ENCODE measurements around the gene GPRC5A.

The GPRC5A gene

DNA sequence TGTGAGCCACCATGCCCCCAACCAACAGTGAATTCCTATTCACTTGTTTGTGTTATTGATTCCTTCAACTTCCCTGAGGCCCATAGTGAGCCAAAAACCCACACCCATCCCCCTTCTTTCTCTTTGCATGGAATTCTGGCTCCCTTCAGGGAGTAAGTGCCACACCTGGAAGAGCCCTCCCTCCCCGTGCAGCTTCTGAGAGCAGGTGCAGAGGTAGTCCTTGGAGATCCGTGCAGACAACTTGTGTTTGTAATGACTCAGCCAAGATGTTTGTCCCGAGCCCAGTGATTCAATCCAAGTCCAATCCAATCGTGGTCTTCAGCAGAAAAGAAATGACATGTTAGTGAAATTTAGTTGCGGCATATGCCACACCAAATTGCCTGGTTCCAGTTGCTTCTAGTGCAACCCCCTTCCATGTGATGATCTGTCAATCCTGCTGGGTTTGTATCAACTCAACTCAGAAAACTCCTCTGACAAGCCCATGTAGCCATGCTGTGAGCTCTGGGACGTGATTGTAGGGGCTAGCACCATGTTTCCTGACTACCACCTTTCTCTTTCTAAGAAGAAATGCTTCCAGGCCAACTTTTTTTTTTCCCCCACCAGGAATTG, 27.5 kb downstream of the GPRC5A start:
- H3K27ac ChIP-seq (ENCODE audit: insufficient read depth in 1 of 2, low read depth in 1 of 2, low read length in 2 of 2, poor library complexity in 1 of 2, severe bottlenecking in 2 of 2) = no peak overlapping the region
- peaks cover 0 to 11% (median 7%) of the 10 kb centered on the region in 4 experiments for H3K4me1 ChIP-seq (ENCODE audit: control extremely low read depth in 1 of 4, control insufficient read depth in 4 of 4, insufficient read depth in 4 of 4, low read length in 3 of 4)
- H3K27me3 ChIP-seq (replicated peaks in 2 of 5; ENCODE audit: control insufficient read depth in 4 of 5, insufficient read depth in 5 of 5, low read length in 4 of 5) = no peaks in the 10 kb centered on the region
- ChIA-PET POLR2A (no interaction called here), CTCF (interaction anchor here (0.9 to 10.1 kb wide), 3 partner anchors 59 to 294 kb away, joined by 3 to 174 read pairs (median 4); no protein-coding TSS in a partner anchor)
- no peak for DNase-seq
- WGBS (ENCODE audit: insufficient coverage) = 86% methylated on average over 6 of the region's 6 CpGs
- H3K36me3 ChIP-seq (ENCODE audit: control insufficient read depth in 4 of 4, insufficient read depth in 4 of 4, low read length in 3 of 4) = no peaks in the 10 kb centered on the region
- H3K9me3 ChIP-seq (ENCODE audit: control extremely low read depth in 1 of 5, control insufficient read depth in 4 of 5, insufficient read depth in 2 of 5, low read depth in 1 of 5, low read length in 4 of 5) = no peaks in the 10 kb centered on the region
- H3K4me3 ChIP-seq (ENCODE audit: control insufficient read depth in 1 of 7, extremely low read depth in 1 of 7, insufficient read depth in 4 of 7, low read depth in 2 of 7, low read length in 6 of 7) = no peak overlapping the region

GRCh38 chr12:12919666-12920435, 28.5 kb downstream of the GPRC5A start:
- no peak for DNase-seq
- Histone ChIP-seq H3K4me3 (ENCODE audit: control insufficient read depth in 1 of 7, extremely low read depth in 1 of 7, insufficient read depth in 4 of 7, low read depth in 2 of 7, low read length in 6 of 7) (no peak overlapping the region), H3K9me3 (ENCODE audit: control extremely low read depth in 1 of 5, control insufficient read depth in 4 of 5, insufficient read depth in 2 of 5, low read depth in 1 of 5, low read length in 4 of 5) (no peaks in the 10 kb centered on the region), H3K27me3 (replicated peaks in 2 of 5; ENCODE audit: control insufficient read depth in 4 of 5, insufficient read depth in 5 of 5, low read length in 4 of 5) (no peaks in the 10 kb centered on the region), H3K36me3 (ENCODE audit: control insufficient read depth in 4 of 4, insufficient read depth in 4 of 4, low read length in 3 of 4) (no peaks in the 10 kb centered on the region), H3K4me1 (ENCODE audit: control extremely low read depth in 1 of 4, control insufficient read depth in 4 of 4, insufficient read depth in 4 of 4, low read length in 3 of 4) (peaks cover 0 to 11% (median 7%) of the 10 kb centered on the region in 4 experiments), H3K27ac (ENCODE audit: insufficient read depth in 1 of 2, low read depth in 1 of 2, low read length in 2 of 2, poor library complexity in 1 of 2, severe bottlenecking in 2 of 2) (no peak overlapping the region)
- ChIA-PET POLR2A (no interaction called here), CTCF (interaction anchor here (0.8 to 10.1 kb wide), 2 partner anchors 63 to 293 kb away, joined by 3 to 174 read pairs; no protein-coding TSS in a partner anchor)
- 100% methylated on average over 2 of the region's 5 CpGs for WGBS (ENCODE audit: insufficient coverage)

- Histone ChIP-seq H3K36me3 (ENCODE audit: control insufficient read depth in 4 of 4, insufficient read depth in 4 of 4, low read length in 3 of 4) (no peaks in the 10 kb centered on the region), H3K4me3 (ENCODE audit: control insufficient read depth in 1 of 7, extremely low read depth in 1 of 7, insufficient read depth in 4 of 7, low read depth in 2 of 7, low read length in 6 of 7) (no peak overlapping the region), H3K27ac (ENCODE audit: insufficient read depth in 1 of 2, low read depth in 1 of 2, low read length in 2 of 2, poor library complexity in 1 of 2, severe bottlenecking in 2 of 2) (no peak overlapping the region), H3K27me3 (replicated peaks in 2 of 5; ENCODE audit: control insufficient read depth in 4 of 5, insufficient read depth in 5 of 5, low read length in 4 of 5) (no peaks in the 10 kb centered on the region), H3K4me1 (ENCODE audit: control extremely low read depth in 1 of 4, control insufficient read depth in 4 of 4, insufficient read depth in 4 of 4, low read length in 3 of 4) (peaks cover 0 to under 1% (median 0%) of the 10 kb centered on the region in 4 experiments), H3K9me3 (ENCODE audit: control extremely low read depth in 1 of 5, control insufficient read depth in 4 of 5, insufficient read depth in 2 of 5, low read depth in 1 of 5, low read length in 4 of 5) (no peaks in the 10 kb centered on the region)
- DNase-seq = peak in 2 of 3 donors; percentile 24 to 33
- ChIA-PET POLR2A (no interaction called here), CTCF (interaction anchor here (0.7 to 10.1 kb wide), 2 partner anchors 87 to 290 kb away, joined by 3 to 174 read pairs; no protein-coding TSS in a partner anchor)
- 82% methylated on average over 5 of the region's 6 CpGs for WGBS (ENCODE audit: insufficient coverage)
These were observed 30.8 kb downstream of the GPRC5A start for GRCh38 chr12:12922191-12922616.

- no peaks in the 10 kb centered on the region for H3K4me1 ChIP-seq (ENCODE audit: control extremely low read depth in 1 of 4, control insufficient read depth in 4 of 4, insufficient read depth in 4 of 4, low read length in 3 of 4)
- 100% methylated on average over 2 of the region's 7 CpGs for WGBS (ENCODE audit: insufficient coverage)
- no peak overlapping the region for H3K27ac ChIP-seq (ENCODE audit: insufficient read depth in 1 of 2, low read depth in 1 of 2, low read length in 2 of 2, poor library complexity in 1 of 2, severe bottlenecking in 2 of 2)
- H3K27me3 ChIP-seq (replicated peaks in 2 of 5; ENCODE audit: control insufficient read depth in 4 of 5, insufficient read depth in 5 of 5, low read length in 4 of 5) = no peaks in the 10 kb centered on the region
- DNase-seq = no peak
- H3K36me3 ChIP-seq (ENCODE audit: control insufficient read depth in 4 of 4, insufficient read depth in 4 of 4, low read length in 3 of 4) = no peaks in the 10 kb centered on the region
- H3K9me3 ChIP-seq (ENCODE audit: control extremely low read depth in 1 of 5, control insufficient read depth in 4 of 5, insufficient read depth in 2 of 5, low read depth in 1 of 5, low read length in 4 of 5) = no peaks in the 10 kb centered on the region
- ChIA-PET POLR2A (no interaction called here), CTCF (no interaction called here)
- no peak overlapping the region for H3K4me3 ChIP-seq (ENCODE audit: control insufficient read depth in 1 of 7, extremely low read depth in 1 of 7, insufficient read depth in 4 of 7, low read depth in 2 of 7, low read length in 6 of 7)
These were observed 31.6 kb downstream of the GPRC5A start for GRCh38 chr12:12922978-12923377.

DNA sequence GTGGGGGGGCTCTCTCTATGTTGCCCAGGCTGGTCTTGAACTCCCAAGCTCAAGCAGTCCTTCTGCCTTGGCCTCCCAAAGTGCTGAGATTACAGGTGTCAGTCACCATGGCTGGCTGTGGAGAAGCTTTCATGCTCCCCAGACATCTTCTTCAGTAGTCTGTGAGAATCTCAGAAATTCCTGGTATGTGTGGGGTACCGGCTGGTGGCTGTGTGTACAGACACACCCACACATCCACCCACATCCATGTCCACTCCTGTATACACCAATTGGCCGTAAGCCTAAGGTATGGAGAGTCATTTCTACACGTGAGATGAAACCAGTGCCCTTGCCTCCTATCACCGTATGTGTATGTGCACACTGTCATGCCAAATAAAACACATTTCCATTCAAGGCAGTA, 32.8 kb downstream of the GPRC5A start:
- POLR2A ChIA-PET = no interaction called here
- WGBS (ENCODE audit: insufficient coverage) = 100% methylated on average over 3 of the region's 4 CpGs
- H3K4me1 ChIP-seq (ENCODE audit: control extremely low read depth in 1 of 4, control insufficient read depth in 4 of 4, insufficient read depth in 4 of 4, low read length in 3 of 4) = no peaks in the 10 kb centered on the region
- no peaks in the 10 kb centered on the region for H3K36me3 ChIP-seq (ENCODE audit: control insufficient read depth in 4 of 4, insufficient read depth in 4 of 4, low read length in 3 of 4)
- no peak overlapping the region for H3K27ac ChIP-seq (ENCODE audit: insufficient read depth in 1 of 2, low read depth in 1 of 2, low read length in 2 of 2, poor library complexity in 1 of 2, severe bottlenecking in 2 of 2)
- H3K27me3 ChIP-seq (replicated peaks in 2 of 5; ENCODE audit: control insufficient read depth in 4 of 5, insufficient read depth in 5 of 5, low read length in 4 of 5) = no peaks in the 10 kb centered on the region
- CTCF ChIA-PET = no interaction called here
- H3K9me3 ChIP-seq (ENCODE audit: control extremely low read depth in 1 of 5, control insufficient read depth in 4 of 5, insufficient read depth in 2 of 5, low read depth in 1 of 5, low read length in 4 of 5) = no peaks in the 10 kb centered on the region
- no peak for DNase-seq
- H3K4me3 ChIP-seq (ENCODE audit: control insufficient read depth in 1 of 7, extremely low read depth in 1 of 7, insufficient read depth in 4 of 7, low read depth in 2 of 7, low read length in 6 of 7) = no peak overlapping the region

DNA sequence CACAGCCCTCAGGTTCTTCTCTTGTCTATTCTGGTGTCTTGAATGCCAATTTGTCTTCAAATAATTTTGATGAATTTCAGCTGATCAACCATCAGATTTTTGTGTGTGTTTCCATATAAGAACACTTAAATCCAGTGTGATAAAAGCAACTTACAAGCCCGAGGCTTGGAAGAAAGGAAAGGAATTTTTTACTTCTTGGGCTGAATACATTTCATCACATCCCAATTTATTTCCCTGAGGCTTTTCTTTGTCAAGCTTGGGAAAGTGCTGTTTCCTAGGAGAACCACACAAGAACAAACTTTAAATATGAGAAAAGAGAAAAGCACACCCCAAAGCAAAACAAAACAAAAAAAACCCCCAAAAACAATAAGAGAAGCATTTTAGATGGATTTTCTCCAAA, 34.0 kb downstream of the GPRC5A start:
- H3K9me3 ChIP-seq (ENCODE audit: control extremely low read depth in 1 of 5, control insufficient read depth in 4 of 5, insufficient read depth in 2 of 5, low read depth in 1 of 5, low read length in 4 of 5) = no peaks in the 10 kb centered on the region
- ChIA-PET POLR2A (no interaction called here), CTCF (interaction anchor here (0.6 kb wide), 1 partner anchor 131 kb away, joined by 3 read pairs; no protein-coding TSS in a partner anchor)
- no peak overlapping the region for H3K4me3 ChIP-seq (ENCODE audit: control insufficient read depth in 1 of 7, extremely low read depth in 1 of 7, insufficient read depth in 4 of 7, low read depth in 2 of 7, low read length in 6 of 7)
- no peak for DNase-seq
- H3K27me3 ChIP-seq (replicated peaks in 2 of 5; ENCODE audit: control insufficient read depth in 4 of 5, insufficient read depth in 5 of 5, low read length in 4 of 5) = no peaks in the 10 kb centered on the region
- no peaks in the 10 kb centered on the region for H3K4me1 ChIP-seq (ENCODE audit: control extremely low read depth in 1 of 4, control insufficient read depth in 4 of 4, insufficient read depth in 4 of 4, low read length in 3 of 4)
- WGBS (ENCODE audit: insufficient coverage) = no CpG with 5 or more reads among the region's 1 CpG
- no peak overlapping the region for H3K27ac ChIP-seq (ENCODE audit: insufficient read depth in 1 of 2, low read depth in 1 of 2, low read length in 2 of 2, poor library complexity in 1 of 2, severe bottlenecking in 2 of 2)
- no peaks in the 10 kb centered on the region for H3K36me3 ChIP-seq (ENCODE audit: control insufficient read depth in 4 of 4, insufficient read depth in 4 of 4, low read length in 3 of 4)

GRCh38 chr12:12926571-12927071, 35.3 kb downstream of the GPRC5A start:
- ChIA-PET CTCF (interaction anchor here (0.8 to 1.5 kb wide), 2 partner anchors 12 to 43 kb away, joined by 3 read pairs; no protein-coding TSS in a partner anchor), POLR2A (no interaction called here)
- DNase-seq = no peak

More at GRCh38 chr12:12926571-12927071, 35.3 kb downstream of the GPRC5A start:
- H3K9me3 ChIP-seq (ENCODE audit: control extremely low read depth in 1 of 5, control insufficient read depth in 4 of 5, insufficient read depth in 2 of 5, low read depth in 1 of 5, low read length in 4 of 5) = no peaks in the 10 kb centered on the region
- 97% methylated on average over 13 of the region's 18 CpGs for WGBS (ENCODE audit: insufficient coverage)
- no peak overlapping the region for H3K4me3 ChIP-seq (ENCODE audit: control insufficient read depth in 1 of 7, extremely low read depth in 1 of 7, insufficient read depth in 4 of 7, low read depth in 2 of 7, low read length in 6 of 7)
- no peak overlapping the region for H3K27ac ChIP-seq (ENCODE audit: insufficient read depth in 1 of 2, low read depth in 1 of 2, low read length in 2 of 2, poor library complexity in 1 of 2, severe bottlenecking in 2 of 2)
- H3K36me3 ChIP-seq (ENCODE audit: control insufficient read depth in 4 of 4, insufficient read depth in 4 of 4, low read length in 3 of 4) = no peaks in the 10 kb centered on the region
- no peaks in the 10 kb centered on the region for H3K4me1 ChIP-seq (ENCODE audit: control extremely low read depth in 1 of 4, control insufficient read depth in 4 of 4, insufficient read depth in 4 of 4, low read length in 3 of 4)
- no peaks in the 10 kb centered on the region for H3K27me3 ChIP-seq (replicated peaks in 2 of 5; ENCODE audit: control insufficient read depth in 4 of 5, insufficient read depth in 5 of 5, low read length in 4 of 5)
